Astrocyte of the hippocampus (primary cell): Measurements from ENCODE around the gene KIF17.

Experiments used
- DNase-seq: peaks from one replicate; pipeline ENCODE4 v3.0.0; 2011; ENCODE audit warnings: low read depth, low spot score

The KIF17 gene

GRCh38 chr1:20625176-20626097 lies 92.4 kb downstream of the KIF17 start:
- no peak for DNase-seq

- DNase-seq, result no peak
These were observed 93.1 kb downstream of the KIF17 start for GRCh38 chr1:20624709-20625108.

GRCh38 chr1:20621012-20621411 lies 96.8 kb downstream of the KIF17 start:
- DNase-seq, result no peak

GRCh38 chr1:20619999-20620398 lies 97.8 kb downstream of the KIF17 start:
- no peak for DNase-seq

- DNase-seq, result no peak
These were observed 99.3 kb downstream of the KIF17 start for GRCh38 chr1:20618550-20618949.

- DNase-seq, result no peak
These were observed 100.8 kb downstream of the KIF17 start for GRCh38 chr1:20616847-20617487.

GRCh38 chr1:20615946-20616846 lies 101.6 kb downstream of the KIF17 start:
- no peak for DNase-seq

- no peak for DNase-seq
These were observed 103.7 kb downstream of the KIF17 start for GRCh38 chr1:20614131-20614579.
